Body of pancreas (tissue), 4 donors: ENCODE results near the gene KRT83.

ENCODE experiments used
- CTCF ChIP-seq, 7 experiments: fragments of 450-650 bp in 4 of 7; fragments of 200-600 bp in 3 of 7; sonication (generic) in 3 of 7; IDR thresholded peaks; one replicate each; pipeline ENCODE4 v1.5.1; 2016 to 2019; ENCODE audit warnings: antibody characterized with exemption in 7 of 7
- POLR2A ChIP-seq, 3 donors: fragments of 450-650 bp; IDR thresholded peaks; one replicate each; pipeline ENCODE4 v1.6.1; 2016; ENCODE audit warnings: antibody characterized with exemption in 3 of 3, mild to moderate bottlenecking in 2 of 3

- TF ChIP-seq CTCF (IDR thresholded peaks at IDR 0.05) = no peak
- no peak for TF ChIP-seq POLR2A (IDR thresholded peaks at IDR 0.05)
Measured at GRCh38 chr12:52322069-52322468, 871 bp upstream of the KRT83 start.
